GM12878 (cell line): Measurements from ENCODE around the gene TAF11L5. TPM values are rescaled to one million over a fixed set of nuclear protein-coding genes. Genes with fewer than 3 reads are reported as not detected.

Experiments
- ATAC-seq: fragments of 200-7000 bp; cut with Tn5 transposase; 3 replicates; pipeline ENCODE4 v1.9.1; 2020; ENCODE audit warnings: mild to moderate bottlenecking, moderate library complexity
- BruUV-seq: library from RNA; stranded (reverse); fragments of 400-500 nt; replicated peaks from 2 replicates; lab custom pipeline; 2021; lab: Mats Ljungman, UMichigan
- CTCF ChIA-PET: fragments of 300-600 bp; sonication (Branson Sonifier 250); formaldehyde crosslinking; extraction: SDS; loops from one replicate; lab custom pipeline; 2021; ENCODE audit warnings: inconsistent platforms; lab: Yijun Ruan, JAX
- POLR2A ChIA-PET: fragments of 350-600 bp; formaldehyde crosslinking; extraction: SDS; loops from one replicate; lab custom pipeline; 2021; ENCODE audit warnings: inconsistent platforms; lab: Charles Lee
- RAD21 ChIA-PET: fragments of 300-600 bp; sonication (Branson Sonifier 250); formaldehyde crosslinking; loops from one replicate; lab custom pipeline; 2023; ENCODE audit warnings: antibody characterized with exemption; ENCODE audit not compliant: unreplicated experiment; lab: Charles Lee
- SMC1A ChIA-PET: fragments of 300-600 bp; sonication (Branson Sonifier 250); formaldehyde crosslinking; loops from one replicate; lab custom pipeline; 2023; ENCODE audit not compliant: unreplicated experiment, uncharacterized antibody; lab: Charles Lee
- DNase-seq: peaks from one replicate; pipeline ENCODE4 v3.0.0-alpha.2; 2011; ENCODE audit warnings: low read depth, low spot score
- FAIRE-seq: peaks from 3 replicates; lab custom pipeline; 2011; peaks lifted over from hg19 to GRCh38; lab: Jason Lieb, UNC
- H2AFZ ChIP-seq: 2 replicates; pipeline ENCODE4 v1.6.0; 2011; ENCODE audit warnings: low read depth, low read length, control low read depth; ENCODE audit not compliant: control insufficient read depth
- H3K27ac ChIP-seq: 2 replicates; pipeline ENCODE4 v1.5.1; 2011; ENCODE audit warnings: control low read depth; ENCODE audit not compliant: control insufficient read depth, insufficient read depth
- H3K27me3 ChIP-seq, 2 experiments: replicated peaks in 1 of 2; 2 replicates each; pipeline versions ENCODE4 v1.6.0 to v1.6.1; 2011; ENCODE audit warnings: low read length in 1 of 2; ENCODE audit not compliant: control insufficient read depth in 2 of 2, insufficient read depth in 2 of 2
- H3K36me3 ChIP-seq, 2 experiments: 2 replicates each; pipeline ENCODE4 v1.5.1; 2011; ENCODE audit warnings: low read length in 1 of 2; ENCODE audit not compliant: control insufficient read depth in 2 of 2, insufficient read depth in 2 of 2
- H3K4me1 ChIP-seq: 2 replicates; pipeline ENCODE4 v1.6.1; 2011; ENCODE audit warnings: mild to moderate bottlenecking, low read length, moderate library complexity, mixed read lengths; ENCODE audit not compliant: control insufficient read depth, insufficient read depth
- H3K4me2 ChIP-seq: 2 replicates; pipeline ENCODE4 v1.6.0; 2011; ENCODE audit warnings: control low read depth; ENCODE audit not compliant: control insufficient read depth, insufficient read depth
- H3K4me3 ChIP-seq: fragments of 200-600 bp; sonication (generic); 2 replicates; pipeline ENCODE4 v1.5.1; 2016
- H3K79me2 ChIP-seq: 2 replicates; pipeline ENCODE4 v1.6.0; 2011; ENCODE audit warnings: low read length; ENCODE audit not compliant: control insufficient read depth, insufficient read depth
- H3K9ac ChIP-seq: 2 replicates; pipeline ENCODE4 v1.8.0; 2011; ENCODE audit warnings: low read length, control low read depth, mixed read lengths; ENCODE audit not compliant: control insufficient read depth, insufficient read depth
- H3K9me3 ChIP-seq: replicated peaks from 3 replicates; pipeline ENCODE4 v1.5.1; 2011; ENCODE audit warnings: mild to moderate bottlenecking, low read length; ENCODE audit not compliant: control insufficient read depth, insufficient read depth
- H4K20me1 ChIP-seq: 2 replicates; pipeline ENCODE4 v1.6.0; 2011; ENCODE audit not compliant: control insufficient read depth, insufficient read depth
- CBFB ChIP-seq: IDR thresholded peaks from 2 replicates; pipeline ENCODE4 v1.6.1; 2016; ENCODE audit warnings: antibody characterized with exemption, low read depth
- CREM ChIP-seq: IDR thresholded peaks from 2 replicates; pipeline ENCODE4 v1.6.1; 2014; ENCODE audit warnings: antibody characterized with exemption, low read depth
- HSF1 ChIP-seq: fragments of 150-350 bp; IDR thresholded peaks from 2 replicates; pipeline ENCODE4 v1.6.1; 2014; ENCODE audit warnings: mild to moderate bottlenecking, low read depth, low read length
- SMC3 ChIP-seq: IDR thresholded peaks from 2 replicates; pipeline ENCODE4 v1.6.1; 2011; ENCODE audit warnings: low read length, improper control_type of control experiment, borderline replicate concordance
- TCF3 ChIP-seq: IDR thresholded peaks from 2 replicates; pipeline ENCODE4 v1.6.1; 2012; ENCODE audit warnings: low read depth, mild to moderate bottlenecking, low read length, borderline replicate concordance; ENCODE audit not compliant: insufficient read depth
- YBX1 ChIP-seq: fragments of 450-650 bp; IDR thresholded peaks from 2 replicates; pipeline ENCODE4 v1.6.1; 2016; ENCODE audit warnings: antibody characterized with exemption
- ZBTB11 ChIP-seq: fragments of 450-650 bp; formaldehyde crosslinking; IDR thresholded peaks from 2 replicates; pipeline ENCODE4 v1.5.0; 2022; ENCODE audit warnings: mild to moderate bottlenecking, missing genetic modification characterization
- WGBS: methylation state at CpG from one replicate; pipeline ENCODE4 v1.1.6; 2016; ENCODE audit warnings: low lambda C conversion rate; ENCODE audit not compliant: insufficient replicate concordance, insufficient coverage; ENCODE audit errors: missing lambda C conversion rate; 5-methylcytosine and 5-hydroxymethylcytosine counted together
- in situ Hi-C: fragments of 300-500 bp; cut with MboI; formaldehyde crosslinking; loops from 9 replicates; pipeline ENCODE4 v1.14.3; 2018; ENCODE audit warnings: mixed read lengths
- intact Hi-C: fragments of 100-400 bp; cut with micrococcal nuclease; formaldehyde crosslinking; loops from one replicate; pipeline ENCODE4 v1.14.2; 2022; ENCODE audit not compliant: unreplicated experiment
- polyA plus RNA-seq, 11 experiments: library from polyadenylated mRNA; depleted of rRNA in 4 of 11; unstranded in 6 of 11; stranded (reverse) in 5 of 11; fragments of >200 nt; fragmentation: Nextera tagmentation in 4 of 11; fragmentation: Illumina TruSeq in 1 of 11; extraction: Ambion mirVana in 4 of 11; extraction: Trizol in 1 of 11; gene quantifications; 1 replicate in 1 of 11; 2 replicates in 10 of 11; pipeline versions ENCODE4 v1.2.1 to v1.2.3, GENCODE V29; 2011 to 2016; ENCODE audit warnings: inconsistent platforms in 2 of 11, missing spikeins in 2 of 11, low read depth in 1 of 11
- total RNA-seq, 4 experiments: library from RNA; depleted of rRNA in 3 of 4; stranded (reverse); fragments of >200 nt in 3 of 4; fragmentation: Illumina TruSeq in 1 of 4; extraction: Trizol in 1 of 4; gene quantifications; 2 replicates each; pipeline versions ENCODE4 v1.2.1 to v1.2.3, GENCODE V29; 2013 to 2021
- TF ChIP-seq, protein P1 (sequence below): fragments of 450-650 bp; IDR thresholded peaks from 2 replicates; pipeline ENCODE4 v1.6.1; 2016; ENCODE audit warnings: mild to moderate bottlenecking
- TF ChIP-seq, protein P2 (sequence below): IDR thresholded peaks from 2 replicates; pipeline ENCODE4 v1.6.1; 2011; ENCODE audit warnings: borderline replicate concordance, low read depth, mild to moderate bottlenecking, moderate library complexity, mixed read lengths, low read length; ENCODE audit not compliant: insufficient read depth; ENCODE audit errors: extremely low read length
- TF ChIP-seq, protein P3 (sequence below): fragments of 450-650 bp; IDR thresholded peaks from 2 replicates; pipeline ENCODE4 v1.6.1; 2018; ENCODE audit warnings: mild to moderate bottlenecking, low read depth, moderate library complexity; ENCODE audit not compliant: partially characterized antibody

Gene TAF11L5
- total and polyA plus RNA-seq, 10 of the 15 experiments (the other 5 are each of a cell fraction or from before 2014, with no cell fraction given), result not detected

DNA sequence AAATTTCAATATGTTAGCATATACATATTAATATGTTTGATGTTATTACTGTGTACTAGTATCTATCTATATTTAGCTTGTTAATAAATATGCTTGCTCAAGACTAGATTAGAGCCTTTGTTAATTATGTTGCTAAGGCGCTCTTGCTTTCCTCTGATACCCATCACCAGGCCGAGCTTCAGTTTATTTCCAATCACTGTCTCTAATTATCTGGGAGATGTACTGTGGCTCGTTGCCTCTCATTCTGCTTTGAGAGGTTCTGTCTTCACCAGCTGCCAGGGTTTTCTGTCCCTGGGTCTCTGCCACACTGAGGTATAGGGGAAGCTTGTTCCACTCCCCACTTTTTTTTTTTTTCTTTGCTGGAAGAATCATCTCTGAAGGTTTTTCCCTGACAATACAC lies 48.0 kb upstream of the TAF11L5 start (continued):
- TF ChIP-seq TCF3 (no peak), HSF1 (no peak), SMC3 (no peak), CREM (no peak), YBX1 (no peak)
- TF ChIP-seq, protein P1, sequence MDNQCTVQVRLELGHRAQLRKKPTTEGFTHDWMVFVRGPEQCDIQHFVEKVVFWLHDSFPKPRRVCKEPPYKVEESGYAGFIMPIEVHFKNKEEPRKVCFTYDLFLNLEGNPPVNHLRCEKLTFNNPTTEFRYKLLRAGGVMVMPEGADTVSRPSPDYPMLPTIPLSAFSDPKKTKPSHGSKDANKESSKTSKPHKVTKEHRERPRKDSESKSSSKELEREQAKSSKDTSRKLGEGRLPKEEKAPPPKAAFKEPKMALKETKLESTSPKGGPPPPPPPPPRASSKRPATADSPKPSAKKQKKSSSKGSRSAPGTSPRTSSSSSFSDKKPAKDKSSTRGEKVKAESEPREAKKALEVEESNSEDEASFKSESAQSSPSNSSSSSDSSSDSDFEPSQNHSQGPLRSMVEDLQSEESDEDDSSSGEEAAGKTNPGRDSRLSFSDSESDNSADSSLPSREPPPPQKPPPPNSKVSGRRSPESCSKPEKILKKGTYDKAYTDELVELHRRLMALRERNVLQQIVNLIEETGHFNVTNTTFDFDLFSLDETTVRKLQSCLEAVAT, result no peak
- TF ChIP-seq, protein P2, sequence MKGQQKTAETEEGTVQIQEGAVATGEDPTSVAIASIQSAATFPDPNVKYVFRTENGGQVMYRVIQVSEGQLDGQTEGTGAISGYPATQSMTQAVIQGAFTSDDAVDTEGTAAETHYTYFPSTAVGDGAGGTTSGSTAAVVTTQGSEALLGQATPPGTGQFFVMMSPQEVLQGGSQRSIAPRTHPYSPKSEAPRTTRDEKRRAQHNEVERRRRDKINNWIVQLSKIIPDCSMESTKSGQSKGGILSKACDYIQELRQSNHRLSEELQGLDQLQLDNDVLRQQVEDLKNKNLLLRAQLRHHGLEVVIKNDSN, result no peak

DNA sequence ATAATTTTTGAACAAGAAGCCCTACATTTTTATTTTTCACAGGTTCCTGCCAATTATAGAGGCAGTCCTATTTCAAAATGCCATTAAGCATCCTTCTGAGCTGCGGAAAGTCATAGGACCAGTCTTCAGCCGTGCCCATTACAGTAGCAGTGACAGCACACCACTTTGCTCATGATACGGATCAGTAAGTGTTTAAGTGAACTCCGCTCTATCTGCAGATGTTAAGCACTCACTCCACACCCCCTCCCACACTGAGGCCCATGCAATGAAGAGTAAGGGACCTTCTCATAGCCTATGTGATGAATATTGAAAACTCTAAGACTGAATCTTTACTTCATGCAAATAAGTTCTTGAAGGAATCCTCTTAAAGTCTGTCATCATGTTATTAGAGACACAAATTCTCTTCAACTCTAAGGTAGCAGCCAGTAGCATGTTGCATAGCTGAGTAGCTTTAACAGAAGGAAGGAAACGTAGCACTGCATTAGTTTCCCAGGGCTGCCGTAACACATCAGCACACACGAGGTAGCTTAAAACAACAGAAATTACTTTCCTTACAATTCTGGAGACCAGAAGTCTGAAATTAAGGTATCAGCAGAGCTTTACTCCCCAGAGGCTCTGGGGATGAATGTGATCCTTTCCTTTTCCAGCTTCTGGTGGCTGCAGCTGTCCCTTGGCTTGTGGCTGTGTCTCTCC lies 47.3 kb upstream of the TAF11L5 start:
- Histone ChIP-seq H3K79me2 (no peaks in the 10 kb centered on the region), H3K36me3 (no peaks in the 10 kb centered on the region), H3K4me1 (no peaks in the 10 kb centered on the region), H2AFZ (no peak overlapping the region), H3K27me3 (no peaks in the 10 kb centered on the region), H3K4me2 (no peak overlapping the region), H3K9me3 (no peaks in the 10 kb centered on the region), H3K27ac (no peak overlapping the region), H4K20me1 (no peaks in the 10 kb centered on the region), H3K9ac (no peak overlapping the region), H3K4me3 (no peak overlapping the region)
- in situ Hi-C loops, result no loop called here
- ATAC-seq, result no peak
- ChIA-PET CTCF (interaction anchor here (0.6 kb wide), 1 partner anchor 116 kb away, joined by 4 read pairs; no protein-coding TSS in a partner anchor), SMC1A (interaction anchor here (1.3 kb wide), 1 partner anchor 11 kb away, joined by 5 read pairs; no protein-coding TSS in a partner anchor), POLR2A (no interaction called here), RAD21 (no interaction called here)
- no peak for FAIRE-seq
- DNase-seq, result no peak
- BruUV-seq, result no TSS peak
- WGBS, result 32% methylated on average over 7 of the region's 7 CpGs
- intact Hi-C loops, result no loop called here
- TF ChIP-seq, protein P3, sequence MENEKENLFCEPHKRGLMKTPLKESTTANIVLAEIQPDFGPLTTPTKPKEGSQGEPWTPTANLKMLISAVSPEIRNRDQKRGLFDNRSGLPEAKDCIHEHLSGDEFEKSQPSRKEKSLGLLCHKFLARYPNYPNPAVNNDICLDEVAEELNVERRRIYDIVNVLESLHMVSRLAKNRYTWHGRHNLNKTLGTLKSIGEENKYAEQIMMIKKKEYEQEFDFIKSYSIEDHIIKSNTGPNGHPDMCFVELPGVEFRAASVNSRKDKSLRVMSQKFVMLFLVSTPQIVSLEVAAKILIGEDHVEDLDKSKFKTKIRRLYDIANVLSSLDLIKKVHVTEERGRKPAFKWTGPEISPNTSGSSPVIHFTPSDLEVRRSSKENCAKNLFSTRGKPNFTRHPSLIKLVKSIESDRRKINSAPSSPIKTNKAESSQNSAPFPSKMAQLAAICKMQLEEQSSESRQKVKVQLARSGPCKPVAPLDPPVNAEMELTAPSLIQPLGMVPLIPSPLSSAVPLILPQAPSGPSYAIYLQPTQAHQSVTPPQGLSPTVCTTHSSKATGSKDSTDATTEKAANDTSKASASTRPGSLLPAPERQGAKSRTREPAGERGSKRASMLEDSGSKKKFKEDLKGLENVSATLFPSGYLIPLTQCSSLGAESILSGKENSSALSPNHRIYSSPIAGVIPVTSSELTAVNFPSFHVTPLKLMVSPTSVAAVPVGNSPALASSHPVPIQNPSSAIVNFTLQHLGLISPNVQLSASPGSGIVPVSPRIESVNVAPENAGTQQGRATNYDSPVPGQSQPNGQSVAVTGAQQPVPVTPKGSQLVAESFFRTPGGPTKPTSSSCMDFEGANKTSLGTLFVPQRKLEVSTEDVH, result no peak
- TF ChIP-seq ZBTB11 (CRISPR knock-in tag) (no peak), CBFB (no peak)
